OCI-LY3 (cell line): ENCODE results near the gene RAX2.

Source experiments
- EZH2phosphoT487 ChIP-seq: fragments of 200-600 bp; shearing (Covaris generic); IDR thresholded peaks from 2 replicates; pipeline ENCODE4 v1.6.1; 2018; ENCODE audit warnings: antibody characterized with exemption, mixed run types, low read depth
- TF ChIP-seq, protein P1 (sequence below): fragments of 200-600, 300-600 bp; sonication (generic); IDR thresholded peaks from 2 replicates; pipeline ENCODE4 v1.5.1; 2014; ENCODE audit warnings: antibody characterized with exemption, low read length, low read depth

DNA sequence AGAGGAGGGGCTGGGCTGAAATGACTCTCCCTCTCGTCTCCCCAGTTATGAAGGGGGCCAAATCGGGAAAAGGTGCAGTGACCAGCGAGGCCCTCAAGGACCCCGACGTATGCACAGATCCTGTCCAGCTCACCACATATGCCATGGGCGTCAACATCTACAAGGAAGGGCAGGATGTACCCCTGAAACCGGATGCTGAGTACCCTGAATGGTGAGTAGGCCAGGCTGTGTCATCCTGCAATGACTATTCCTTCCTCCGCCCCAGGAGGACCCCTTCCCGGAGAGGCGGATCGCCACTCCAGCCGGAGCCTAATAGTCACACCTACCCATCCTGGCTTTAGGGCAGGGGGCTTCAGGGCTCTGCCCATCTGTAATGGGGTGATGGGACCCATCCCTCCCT, 6.9 kb downstream of the RAX2 start:
- TF ChIP-seq, protein P1, sequence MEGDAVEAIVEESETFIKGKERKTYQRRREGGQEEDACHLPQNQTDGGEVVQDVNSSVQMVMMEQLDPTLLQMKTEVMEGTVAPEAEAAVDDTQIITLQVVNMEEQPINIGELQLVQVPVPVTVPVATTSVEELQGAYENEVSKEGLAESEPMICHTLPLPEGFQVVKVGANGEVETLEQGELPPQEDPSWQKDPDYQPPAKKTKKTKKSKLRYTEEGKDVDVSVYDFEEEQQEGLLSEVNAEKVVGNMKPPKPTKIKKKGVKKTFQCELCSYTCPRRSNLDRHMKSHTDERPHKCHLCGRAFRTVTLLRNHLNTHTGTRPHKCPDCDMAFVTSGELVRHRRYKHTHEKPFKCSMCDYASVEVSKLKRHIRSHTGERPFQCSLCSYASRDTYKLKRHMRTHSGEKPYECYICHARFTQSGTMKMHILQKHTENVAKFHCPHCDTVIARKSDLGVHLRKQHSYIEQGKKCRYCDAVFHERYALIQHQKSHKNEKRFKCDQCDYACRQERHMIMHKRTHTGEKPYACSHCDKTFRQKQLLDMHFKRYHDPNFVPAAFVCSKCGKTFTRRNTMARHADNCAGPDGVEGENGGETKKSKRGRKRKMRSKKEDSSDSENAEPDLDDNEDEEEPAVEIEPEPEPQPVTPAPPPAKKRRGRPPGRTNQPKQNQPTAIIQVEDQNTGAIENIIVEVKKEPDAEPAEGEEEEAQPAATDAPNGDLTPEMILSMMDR = no peak
- no peak for TF ChIP-seq EZH2phosphoT487
